Measurements from ENCODE around the gene P2RY2.
A peak's percentile ranks its signal among the peaks of the same experiment; 100 is the strongest.

The P2RY2 gene

DNA sequence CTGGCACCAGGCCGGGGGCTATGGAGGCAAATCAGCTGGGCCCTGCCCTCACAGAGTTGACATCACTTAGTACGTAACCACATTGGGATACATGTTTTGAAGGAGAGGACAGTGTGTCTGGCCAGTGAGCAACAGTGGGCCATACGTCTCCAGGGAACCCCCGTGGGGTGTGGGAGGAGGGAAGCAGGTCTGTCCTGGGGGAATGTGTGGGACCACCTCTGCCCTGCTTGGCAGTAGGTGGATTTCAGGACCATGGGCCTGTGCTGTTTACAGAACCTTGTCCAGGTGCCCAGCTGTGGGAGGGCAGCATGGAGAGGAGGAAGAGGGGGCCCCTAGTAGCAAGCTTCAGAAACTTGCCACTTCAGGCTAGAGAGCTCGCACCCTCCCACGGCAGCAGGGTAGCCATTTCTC is 21.0 kb downstream of the P2RY2 start:
- DNase-seq (ENCODE audit: low read depth), result no peak
- no peak overlapping the region for H3K4me3 ChIP-seq (ENCODE audit: control insufficient read depth, low read depth, low read length)
- TF ChIP-seq, protein P1, sequence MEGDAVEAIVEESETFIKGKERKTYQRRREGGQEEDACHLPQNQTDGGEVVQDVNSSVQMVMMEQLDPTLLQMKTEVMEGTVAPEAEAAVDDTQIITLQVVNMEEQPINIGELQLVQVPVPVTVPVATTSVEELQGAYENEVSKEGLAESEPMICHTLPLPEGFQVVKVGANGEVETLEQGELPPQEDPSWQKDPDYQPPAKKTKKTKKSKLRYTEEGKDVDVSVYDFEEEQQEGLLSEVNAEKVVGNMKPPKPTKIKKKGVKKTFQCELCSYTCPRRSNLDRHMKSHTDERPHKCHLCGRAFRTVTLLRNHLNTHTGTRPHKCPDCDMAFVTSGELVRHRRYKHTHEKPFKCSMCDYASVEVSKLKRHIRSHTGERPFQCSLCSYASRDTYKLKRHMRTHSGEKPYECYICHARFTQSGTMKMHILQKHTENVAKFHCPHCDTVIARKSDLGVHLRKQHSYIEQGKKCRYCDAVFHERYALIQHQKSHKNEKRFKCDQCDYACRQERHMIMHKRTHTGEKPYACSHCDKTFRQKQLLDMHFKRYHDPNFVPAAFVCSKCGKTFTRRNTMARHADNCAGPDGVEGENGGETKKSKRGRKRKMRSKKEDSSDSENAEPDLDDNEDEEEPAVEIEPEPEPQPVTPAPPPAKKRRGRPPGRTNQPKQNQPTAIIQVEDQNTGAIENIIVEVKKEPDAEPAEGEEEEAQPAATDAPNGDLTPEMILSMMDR (IDR thresholded peaks at IDR 0.05; ENCODE audit: control insufficient read depth, insufficient read depth, low read depth, low read length, missing control alignments), result no peak

DNA sequence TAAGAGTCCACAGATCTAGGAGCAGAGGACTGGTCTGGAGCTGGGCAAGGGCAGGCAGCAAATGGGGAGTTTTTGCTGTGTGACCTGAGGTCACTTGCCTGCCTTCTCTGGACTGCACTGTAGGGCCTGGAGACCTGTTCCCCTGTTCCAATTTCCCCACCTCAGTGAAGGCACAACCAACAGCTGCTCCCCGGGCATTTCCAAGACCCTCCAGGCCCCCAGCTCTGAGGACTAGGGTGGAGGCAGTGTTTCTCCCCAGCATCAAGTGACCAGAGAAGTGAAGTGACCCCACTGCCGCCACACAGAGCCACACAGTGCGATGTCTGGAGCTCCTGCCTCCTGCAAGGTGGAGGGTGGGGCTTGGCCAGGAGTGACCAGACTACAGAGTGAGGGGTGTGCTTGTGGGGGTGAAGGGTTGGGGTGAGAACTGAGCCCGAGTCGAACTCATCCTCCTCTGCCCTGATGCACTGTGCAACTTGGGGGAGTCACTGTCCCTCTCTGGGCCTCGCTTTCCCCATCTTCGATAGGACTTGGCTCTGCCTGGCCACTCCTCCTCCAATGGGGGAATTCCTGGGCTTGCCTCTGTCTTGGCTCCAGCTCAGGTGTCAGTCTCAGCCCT is 21.6 kb downstream of the P2RY2 start:
- no peak overlapping the region for H3K4me3 ChIP-seq (ENCODE audit: control insufficient read depth, low read depth, low read length)
- TF ChIP-seq, protein P1 (IDR thresholded peaks at IDR 0.05; ENCODE audit: control insufficient read depth, insufficient read depth, low read depth, low read length, missing control alignments), result no peak
- DNase-seq (ENCODE audit: low read depth), result no peak

DNA sequence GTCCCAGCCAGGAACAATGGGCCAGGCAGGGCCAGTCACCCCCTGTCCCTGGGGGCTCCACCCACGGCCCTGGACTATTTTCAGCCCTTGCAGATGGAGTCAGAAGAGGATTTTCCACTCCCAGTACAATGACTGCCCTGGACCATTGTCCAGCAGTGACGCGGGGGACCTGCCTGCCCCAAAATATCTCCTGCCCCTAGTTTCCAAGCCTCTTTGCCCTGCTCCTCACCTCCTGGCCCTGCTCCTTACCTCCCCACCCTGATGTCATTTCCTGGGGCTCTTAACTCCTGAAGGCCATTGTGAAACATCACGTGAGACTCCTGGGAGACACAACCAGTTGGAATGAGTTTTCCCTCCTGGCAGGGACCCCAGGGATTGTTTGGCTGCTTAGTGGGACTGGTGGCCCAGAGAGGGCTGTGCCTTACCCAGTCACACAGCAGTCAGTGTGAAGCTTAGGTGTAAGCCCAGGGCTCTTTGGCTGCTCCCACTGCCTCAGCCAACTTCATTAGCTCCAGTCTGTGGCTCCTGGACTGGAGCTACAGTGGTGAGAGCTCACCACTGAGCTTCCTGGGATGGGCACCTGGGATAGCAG is 22.2 kb downstream of the P2RY2 start:
- TF ChIP-seq, protein P1 (IDR thresholded peaks at IDR 0.05; ENCODE audit: control insufficient read depth, insufficient read depth, low read depth, low read length, missing control alignments), result no peak
- no peak overlapping the region for H3K4me3 ChIP-seq (ENCODE audit: control insufficient read depth, low read depth, low read length)
- peak; percentile 44 for DNase-seq (ENCODE audit: low read depth)

DNA sequence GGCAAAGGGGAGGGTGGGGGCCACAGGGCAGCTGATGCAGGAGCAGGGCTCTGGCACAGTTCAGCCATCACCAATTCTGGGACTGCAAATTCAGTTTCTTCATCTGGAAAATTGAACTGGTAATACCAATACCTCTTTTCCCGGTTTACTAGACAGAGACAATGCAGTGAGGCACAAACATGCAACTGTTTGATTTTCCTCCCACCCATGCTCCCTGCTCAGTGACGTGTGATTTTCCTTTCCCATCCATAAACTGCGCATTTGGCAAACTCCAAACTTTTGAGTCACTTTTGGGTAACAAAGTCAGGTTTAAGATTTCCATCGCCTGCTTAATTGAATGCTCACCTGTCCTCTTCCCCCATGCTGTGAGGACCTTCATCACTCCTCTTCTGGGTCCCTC is 23.2 kb downstream of the P2RY2 start:
- TF ChIP-seq, protein P1 (IDR thresholded peaks at IDR 0.05; ENCODE audit: control insufficient read depth, insufficient read depth, low read depth, low read length, missing control alignments), result no peak
- H3K4me3 ChIP-seq (ENCODE audit: control insufficient read depth, low read depth, low read length), result no peak overlapping the region
- DNase-seq (ENCODE audit: low read depth), result no peak

DNA sequence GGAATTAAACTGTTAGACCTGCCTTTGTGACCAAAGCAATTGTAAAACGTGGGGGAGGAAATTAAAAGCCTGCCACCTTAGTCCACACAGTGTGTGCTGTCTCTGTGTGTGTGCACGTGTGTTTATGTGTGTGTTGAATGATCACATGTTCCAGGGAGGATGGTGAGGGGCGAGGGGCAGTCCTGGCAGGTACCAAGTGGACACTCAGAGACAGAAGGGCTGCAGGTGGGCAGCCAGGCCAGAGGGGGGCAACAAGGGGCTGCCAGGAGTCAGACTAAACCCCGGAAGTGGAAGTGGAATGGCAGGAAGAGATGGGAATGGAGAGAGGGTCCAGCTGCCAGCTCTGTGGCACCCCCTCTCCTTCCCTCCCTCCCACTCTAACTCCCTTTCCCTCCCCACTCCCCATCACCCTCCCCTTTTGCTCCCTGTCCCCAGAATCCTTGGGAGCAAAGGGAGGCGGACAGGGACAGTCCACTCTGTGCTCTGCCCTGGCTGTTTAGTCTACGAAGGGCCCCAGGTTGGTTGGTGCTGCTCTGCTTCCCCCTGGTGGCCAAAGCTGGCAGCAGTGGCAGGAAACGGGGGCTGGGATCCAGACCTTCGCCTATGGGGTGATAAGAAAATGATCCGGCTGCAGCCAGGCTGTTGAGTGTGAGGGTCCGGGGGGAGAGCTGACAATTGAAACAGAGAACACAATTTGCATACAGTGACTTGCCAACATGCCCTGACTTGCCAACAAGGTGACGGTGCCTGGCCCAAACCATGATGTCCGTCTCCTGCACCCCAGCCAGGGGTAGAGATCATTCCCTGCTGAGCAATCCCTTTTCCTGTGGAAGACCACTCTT is 24.4 kb downstream of the P2RY2 start:
- no peak overlapping the region for H3K4me3 ChIP-seq (ENCODE audit: control insufficient read depth, low read depth, low read length)
- no peak for DNase-seq (ENCODE audit: low read depth)
- TF ChIP-seq, protein P1 (IDR thresholded peaks at IDR 0.05; ENCODE audit: control insufficient read depth, insufficient read depth, low read depth, low read length, missing control alignments), result peak; percentile 98

DNA sequence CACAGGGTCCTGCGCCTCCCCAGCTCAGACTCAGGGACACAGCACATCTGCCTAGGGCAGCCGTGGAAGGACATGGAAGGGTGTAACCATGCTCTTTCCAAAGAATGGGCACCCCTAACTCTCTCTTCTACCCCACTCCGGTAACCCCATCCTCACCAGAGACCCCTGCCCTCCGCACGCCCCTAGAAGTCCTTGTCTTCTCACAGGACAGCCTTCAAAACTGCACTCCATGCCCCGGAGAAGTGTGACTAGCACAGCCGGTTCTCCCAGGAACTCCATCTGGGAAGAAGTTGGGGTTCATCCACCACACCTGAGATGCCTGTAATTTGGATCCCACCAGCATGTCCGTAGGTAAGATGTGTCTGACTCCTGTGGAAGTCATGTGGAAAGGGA is 25.0 kb downstream of the P2RY2 start:
- DNase-seq (ENCODE audit: low read depth), result no peak
- H3K4me3 ChIP-seq (ENCODE audit: control insufficient read depth, low read depth, low read length), result no peak overlapping the region
- TF ChIP-seq, protein P1 (IDR thresholded peaks at IDR 0.05; ENCODE audit: control insufficient read depth, insufficient read depth, low read depth, low read length, missing control alignments), result no peak

Measured in AG09309 (cell line).